GM21367 (cell line): ENCODE results near the gene DDX53.

Experiments
- ATAC-seq: cut with Tn5 transposase; IDR thresholded peaks from one replicate; pipeline ENCODE4 v1.9.1; 2021; ENCODE audit not compliant: unreplicated experiment

DDX53 gene

DNA sequence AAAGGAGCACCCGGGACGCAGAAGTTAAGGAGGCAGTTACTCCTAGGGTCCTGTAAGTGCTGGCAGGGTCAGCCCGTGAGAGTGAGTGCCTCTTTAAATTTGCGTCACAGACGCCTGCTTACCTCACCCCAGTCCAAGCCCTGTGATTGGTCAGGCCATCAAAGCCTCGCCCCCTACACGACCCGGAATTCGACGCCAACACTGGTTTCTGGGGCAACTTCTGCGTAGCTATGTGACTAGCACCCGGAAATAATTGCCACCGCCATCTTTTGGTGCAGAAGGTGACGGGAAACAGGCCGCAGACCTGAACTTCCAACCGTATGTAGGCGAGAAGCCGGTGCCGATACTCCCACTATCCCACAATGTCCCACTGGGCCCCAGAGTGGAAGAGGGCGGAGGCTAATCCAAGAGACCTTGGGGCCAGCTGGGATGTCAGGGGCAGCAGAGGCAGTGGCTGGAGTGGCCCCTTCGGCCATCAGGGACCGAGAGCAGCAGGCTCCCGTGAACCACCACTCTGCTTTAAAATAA is at the start of gene DDX53:
TSS of gene DDX53 (plus strand) at position 265 of the 528 bp plus-strand sequence. CDS start at position 363, 98 bp downstream.
- ATAC-seq = no peak

DNA sequence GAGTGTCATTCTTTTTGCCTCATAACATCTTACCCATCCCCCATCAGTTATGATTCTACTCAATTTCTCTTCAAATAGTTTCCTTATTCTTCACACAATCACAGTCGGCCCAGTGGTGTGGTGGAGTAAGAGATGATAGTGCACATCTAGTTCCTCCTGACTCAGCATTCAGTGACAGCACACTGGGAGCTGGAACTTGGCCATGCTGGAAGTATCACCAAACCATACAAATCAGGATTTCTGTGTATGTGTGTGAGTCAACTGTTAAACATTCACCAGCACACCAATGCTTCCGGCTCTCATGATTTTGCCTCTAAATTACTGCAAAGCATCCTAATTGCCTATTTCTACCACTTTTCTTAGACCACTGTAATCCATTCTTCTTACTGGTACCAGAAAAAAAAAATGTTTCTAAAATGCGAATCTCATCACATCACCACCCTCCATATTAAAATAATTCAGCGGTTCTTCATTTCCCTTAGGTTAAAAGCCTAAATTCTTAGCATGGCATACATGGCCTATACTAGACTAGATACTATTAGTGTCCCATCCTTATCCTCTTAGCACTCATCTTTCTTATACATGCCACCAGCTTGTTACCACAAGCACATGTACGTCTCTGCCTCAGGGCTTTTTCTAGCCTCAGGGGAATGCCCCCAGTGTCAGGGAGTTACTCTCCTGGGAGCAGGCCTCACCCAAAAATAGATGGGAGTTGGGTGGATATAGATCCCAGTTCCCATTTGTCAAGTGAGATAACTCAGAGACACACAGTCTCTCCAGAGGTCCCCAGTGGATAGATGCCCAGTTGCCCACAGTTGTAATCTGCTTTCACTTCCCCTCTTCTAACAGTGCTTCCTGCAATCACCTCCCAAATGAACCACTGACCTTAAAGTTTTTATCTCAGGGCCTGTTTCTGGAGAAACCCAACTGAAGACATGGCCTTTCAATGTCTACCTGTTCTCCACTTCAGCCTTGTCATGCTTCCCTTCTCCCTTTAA is 49.2 kb upstream of the DDX53 start:
- ATAC-seq = no peak

DNA sequence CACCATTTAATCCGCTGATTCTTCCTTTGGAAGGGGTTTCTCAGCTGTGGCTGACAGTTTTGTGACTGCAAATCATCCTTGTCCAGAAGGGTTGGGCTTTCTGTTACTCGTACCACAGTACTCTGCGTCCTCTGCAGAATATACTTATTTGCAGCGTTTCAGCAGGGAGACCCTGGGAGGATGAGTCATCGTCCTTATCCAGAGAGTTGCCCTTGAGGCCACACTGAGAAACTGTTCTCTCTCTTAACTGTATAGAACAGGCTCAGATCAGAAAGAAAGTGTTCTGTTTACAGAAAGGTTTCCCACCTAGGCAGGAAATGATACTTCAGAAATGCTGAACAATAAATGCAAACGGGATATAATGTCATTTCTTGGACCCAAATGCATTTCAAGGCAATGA is 47.8 kb upstream of the DDX53 start:
- ATAC-seq = no peak

DNA sequence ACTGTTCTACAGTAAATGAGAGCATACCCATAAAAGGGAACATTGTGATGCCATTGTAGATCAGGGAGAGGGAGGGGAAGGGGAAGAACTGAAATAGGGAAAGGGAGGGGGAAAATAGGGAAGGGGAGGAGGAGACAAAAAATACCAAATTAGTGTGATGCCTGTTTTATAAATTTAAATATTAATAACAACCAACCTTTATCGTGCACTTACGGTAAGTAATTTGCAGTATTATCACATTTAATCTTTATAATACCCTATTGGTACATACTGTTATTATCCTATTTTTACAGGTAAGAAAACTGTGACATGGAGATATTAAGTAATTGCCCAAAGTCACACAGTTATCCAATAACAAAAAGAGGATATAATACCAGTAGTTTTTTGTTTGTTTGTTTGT is 41.5 kb upstream of the DDX53 start:
- ATAC-seq = no peak

DNA sequence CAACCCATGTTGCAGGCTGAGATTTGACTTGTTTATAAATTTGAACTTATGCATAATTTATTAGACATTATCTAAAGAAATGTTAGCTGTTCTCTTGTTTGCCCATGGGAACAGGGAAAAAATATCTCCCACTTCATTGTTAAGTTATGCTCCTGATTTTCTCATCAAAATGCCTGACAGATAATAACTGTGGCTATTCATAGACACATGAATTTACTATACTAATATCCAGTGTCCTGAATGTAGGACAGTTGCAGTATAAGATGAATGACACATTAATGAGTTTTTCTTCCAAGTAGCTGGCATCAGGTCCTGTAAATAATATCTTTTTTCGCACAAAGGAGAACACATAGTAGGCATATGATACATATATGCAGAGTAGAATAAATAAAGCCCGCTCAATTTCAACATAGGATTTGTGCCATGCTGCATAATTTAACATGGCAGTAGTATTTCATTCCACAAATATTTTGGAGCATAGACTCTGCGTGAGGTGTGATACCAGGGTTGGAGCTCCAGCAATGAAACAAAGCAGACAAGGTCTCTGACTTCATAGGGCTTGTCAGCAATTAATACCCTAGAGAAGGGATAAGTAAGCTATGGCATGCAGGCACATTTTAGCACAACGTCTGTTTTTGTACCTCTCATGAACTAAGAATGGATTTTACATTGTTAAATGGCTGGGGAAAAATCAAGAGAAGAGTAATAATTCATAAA is 40.4 kb upstream of the DDX53 start:
- no peak for ATAC-seq

DNA sequence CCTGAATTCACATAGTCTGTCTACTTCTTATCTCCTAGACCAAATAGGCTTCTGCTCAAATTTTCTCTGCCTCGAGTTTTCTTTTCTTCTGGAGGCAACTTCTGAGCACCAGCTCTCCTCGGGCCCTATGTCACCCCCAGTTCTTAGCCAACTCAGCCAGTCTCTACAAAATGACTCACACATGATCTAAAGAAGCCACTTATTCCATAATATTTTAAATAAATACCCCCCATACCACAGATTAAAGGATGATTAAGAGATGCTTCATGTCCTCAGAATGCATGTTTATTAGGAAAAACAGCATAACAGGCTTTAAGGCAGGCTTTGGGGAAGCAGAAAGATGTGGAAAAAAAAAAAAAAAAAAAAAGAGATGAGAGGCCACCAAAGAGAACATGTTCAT is 36.6 kb upstream of the DDX53 start:
- ATAC-seq = no peak

DNA sequence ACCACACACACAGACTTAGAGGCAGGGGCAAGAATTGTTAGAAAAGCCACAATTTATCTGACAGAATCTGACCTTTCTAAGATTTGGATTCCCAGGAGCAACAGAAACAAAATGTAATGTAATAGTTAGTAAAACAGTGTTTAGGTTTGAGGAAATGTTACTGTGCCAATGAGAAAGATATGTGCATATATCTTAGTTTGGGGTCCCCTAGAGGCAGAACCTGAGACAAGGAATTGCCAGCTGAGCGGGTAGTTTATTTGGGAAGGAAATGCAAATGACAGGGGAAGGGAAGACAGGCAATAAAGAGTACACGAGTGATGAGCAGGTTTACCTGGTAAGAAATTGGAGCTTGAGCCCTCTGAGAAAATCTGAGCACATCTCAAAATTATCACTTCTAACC is 31.3 kb upstream of the DDX53 start:
- ATAC-seq = no peak

DNA sequence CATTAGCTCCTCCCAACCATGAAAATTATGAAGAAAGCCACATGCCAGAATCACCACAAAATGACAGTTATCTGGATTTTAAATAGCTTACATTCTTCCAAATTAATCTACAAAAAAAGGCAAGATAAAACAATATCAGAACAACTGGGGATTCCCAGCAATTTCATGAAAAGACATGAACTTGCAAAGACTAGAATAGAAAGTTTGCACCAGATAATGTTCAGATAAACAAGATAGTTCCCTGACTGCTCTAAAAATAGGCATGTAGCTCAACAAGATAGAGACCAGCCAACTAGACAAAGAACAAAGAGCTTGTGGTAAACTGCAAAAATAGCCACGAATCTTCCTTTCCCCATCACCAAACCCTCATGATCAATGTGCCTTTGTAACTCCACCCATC is 30.3 kb upstream of the DDX53 start:
- ATAC-seq = no peak

DNA sequence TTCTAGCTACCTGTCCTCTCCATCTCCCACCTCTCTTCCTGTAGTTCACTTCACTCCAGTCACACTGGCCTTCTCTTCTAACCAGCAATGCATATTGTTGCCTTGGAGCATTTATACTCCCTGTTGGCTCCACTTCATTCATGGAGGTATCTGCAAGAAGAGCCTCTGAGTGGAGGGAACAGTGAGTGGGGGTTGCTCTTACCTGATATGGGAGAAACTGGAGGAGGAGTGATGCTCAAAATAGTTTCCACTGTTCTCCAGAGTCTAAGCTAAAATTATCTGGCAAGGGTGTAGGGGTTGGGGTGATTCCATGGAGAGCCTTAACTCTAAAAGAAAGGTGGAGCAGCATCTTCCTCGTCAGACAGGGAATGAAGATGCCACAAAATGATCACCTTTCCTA is 28.9 kb upstream of the DDX53 start:
- ATAC-seq = no peak

DNA sequence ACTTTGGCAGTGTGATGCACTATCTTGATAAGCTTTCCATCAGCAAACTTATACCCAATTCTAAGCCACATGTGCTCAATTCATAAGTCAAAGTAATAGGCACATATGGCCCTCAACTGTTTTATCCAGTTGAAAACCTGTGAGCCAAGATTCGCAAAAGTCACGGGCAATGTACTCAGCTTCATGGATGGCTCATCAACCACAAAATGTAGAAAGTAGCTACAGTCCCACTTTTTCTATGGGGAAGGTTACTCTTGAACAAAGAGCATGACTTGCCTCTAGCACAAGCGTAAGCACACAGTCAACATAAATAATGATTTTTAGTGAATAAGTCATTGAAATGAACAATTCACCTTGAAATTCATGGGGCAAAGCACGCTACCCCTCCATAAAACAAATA is 25.1 kb upstream of the DDX53 start:
- no peak for ATAC-seq

DNA sequence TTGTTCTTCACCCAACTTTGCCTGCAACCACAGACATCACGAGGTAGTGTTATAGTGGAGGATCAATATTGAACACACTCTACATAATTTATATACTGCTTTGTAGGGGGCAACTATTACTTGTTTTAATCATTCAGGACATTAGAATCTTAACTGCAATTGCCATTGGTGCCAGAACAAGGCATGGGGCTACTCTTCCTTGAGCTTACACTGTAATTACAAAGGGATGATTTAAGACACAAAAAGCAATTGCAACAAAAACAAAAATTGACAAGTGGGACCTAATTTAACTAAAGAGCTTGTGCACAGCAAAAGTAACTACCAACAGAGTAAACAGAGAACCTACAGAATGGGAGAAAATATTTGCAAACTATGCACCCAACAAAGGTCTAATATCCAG is 24.0 kb upstream of the DDX53 start:
- no peak for ATAC-seq

DNA sequence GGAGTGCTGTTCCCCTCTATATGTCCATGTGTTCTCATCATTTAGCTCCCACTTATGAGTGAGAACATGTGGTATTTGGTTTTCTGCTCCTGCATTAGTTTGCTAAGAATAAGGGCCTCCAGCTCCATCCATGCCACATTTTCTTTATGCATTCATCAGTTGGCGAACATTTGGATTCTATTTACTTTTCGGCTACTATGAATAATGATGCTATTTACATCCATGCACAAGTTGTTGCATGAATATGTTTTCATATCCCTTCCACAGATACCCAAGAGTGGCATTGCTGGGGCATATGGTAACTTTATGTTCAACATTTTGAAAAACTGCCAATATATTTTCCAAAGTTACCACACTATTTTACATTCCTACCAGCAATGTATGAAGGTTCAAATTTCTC is 13.8 kb upstream of the DDX53 start:
- no peak for ATAC-seq

DNA sequence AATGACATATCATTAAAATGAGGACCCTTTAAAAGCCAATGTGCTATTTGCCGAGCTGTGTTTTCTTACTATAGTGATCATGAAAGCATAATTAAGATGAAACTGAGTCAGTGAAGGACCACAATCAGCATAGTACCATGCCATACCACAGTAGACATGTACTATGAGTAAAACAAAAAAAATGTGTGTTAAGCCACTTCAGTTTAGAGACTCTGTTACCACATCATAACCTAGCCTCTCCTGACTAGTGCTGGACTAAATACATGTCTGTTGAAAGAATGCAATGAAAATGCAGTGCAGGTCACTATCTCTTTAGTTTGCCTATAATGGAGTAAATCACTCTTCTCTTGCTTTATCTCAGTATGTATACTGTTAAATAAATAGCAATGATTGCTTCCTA is 12.3 kb upstream of the DDX53 start:
- no peak for ATAC-seq

DNA sequence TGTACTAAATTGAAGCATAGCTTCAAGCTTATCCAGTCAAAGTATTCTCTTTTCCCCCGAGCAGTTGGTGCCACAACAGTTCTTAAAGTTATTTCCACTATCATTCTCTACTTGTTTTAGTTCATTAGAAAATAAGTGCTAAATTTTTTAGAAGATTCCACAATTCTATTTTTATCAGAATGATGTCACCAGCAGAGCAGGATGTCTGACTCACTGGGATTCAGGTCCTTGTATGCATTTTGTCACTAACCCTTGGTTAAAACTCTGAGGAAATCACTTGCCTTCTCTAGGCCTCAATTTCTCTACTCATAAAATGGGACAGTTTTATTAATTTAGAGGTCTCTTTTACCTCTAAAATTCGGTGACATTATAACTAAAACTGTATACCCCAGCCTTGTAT is 3.4 kb downstream of the DDX53 start:
- no peak for ATAC-seq

DNA sequence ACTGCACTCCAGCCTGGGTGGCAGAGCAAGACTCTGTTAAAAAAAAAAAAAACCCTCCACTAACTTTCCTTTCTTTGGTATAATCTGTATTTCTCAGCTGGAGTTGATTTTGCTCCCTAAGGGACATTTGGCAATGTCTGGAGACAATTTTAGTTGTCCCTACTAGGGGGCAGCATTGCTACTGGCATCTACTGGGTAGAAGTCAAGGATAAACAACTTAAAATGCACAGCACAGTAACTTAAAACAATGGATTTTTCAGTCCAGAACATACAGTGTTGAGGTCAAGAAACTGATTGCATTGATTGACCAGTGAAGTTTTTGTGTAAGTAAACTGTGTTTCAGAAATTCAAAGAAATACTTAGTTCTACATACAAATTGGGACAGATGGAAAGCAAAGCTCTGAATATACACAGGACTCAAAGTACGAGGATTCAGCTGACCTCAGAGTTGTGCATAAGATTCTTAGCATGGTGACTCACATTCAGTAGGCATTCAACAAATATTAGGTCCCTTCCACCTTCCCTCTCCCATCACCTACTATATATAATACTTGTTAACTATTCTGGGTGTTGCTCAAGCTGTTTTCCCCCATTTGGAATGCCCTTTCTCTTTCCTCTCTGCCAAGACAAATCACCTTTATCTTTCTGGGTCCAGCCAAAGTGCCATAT is 8.8 kb downstream of the DDX53 start:
- no peak for ATAC-seq

DNA sequence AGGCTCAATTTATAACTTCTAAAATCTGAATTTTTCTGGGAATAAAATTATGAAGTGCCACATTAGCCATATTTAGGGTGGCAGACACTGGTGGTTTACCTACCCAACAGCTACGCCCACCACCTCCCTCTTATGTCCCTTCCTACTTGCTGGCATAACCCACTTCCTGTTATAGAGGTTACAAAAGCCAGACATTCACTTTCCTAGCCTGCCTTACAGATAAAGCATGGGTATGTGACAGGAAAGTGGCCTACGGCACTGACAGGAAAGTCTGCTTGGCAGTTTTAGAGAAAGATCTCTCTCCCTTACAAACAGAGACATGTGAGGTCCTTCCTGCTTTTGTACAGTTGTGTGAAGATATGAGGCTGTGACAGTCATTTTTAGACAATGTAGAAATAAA is 12.4 kb downstream of the DDX53 start:
- no peak for ATAC-seq

DNA sequence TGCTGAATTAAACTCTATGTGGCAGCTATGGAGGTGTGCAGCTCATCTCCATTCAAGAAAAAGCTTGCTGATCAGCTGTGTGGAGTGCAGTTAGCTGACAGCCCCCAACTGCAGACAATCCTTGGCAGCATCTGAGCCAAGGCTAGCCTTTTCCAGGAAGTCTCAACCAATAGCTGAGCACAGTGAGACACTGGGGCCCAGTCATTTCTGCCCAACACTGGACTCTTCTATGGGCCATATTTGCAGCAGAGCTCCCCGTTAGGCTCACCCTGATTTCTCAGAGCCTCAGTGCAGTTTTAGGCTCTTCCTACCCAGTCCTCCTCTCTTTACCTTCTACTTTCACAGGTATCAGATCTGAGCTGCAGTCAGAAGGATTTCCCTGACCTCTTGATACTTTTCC is 12.9 kb downstream of the DDX53 start:
- ATAC-seq = no peak

DNA sequence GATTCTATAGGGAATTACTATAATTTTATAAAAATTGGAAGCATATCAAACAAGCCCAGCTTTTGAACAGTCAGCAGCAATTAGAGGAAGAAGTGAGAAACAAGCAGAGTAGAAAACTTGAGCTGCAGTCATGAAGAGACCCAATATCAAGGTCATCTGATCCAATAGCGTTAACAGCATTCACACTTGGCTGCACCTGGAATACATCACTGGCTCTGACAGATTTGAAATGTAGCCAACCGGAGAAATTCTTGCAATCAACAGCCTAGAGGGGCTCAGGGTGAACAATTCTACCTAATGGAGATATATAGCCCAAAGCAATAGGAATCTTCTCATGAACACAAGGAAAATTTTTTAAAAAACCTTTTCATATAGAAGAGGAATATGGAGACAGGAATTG is 13.6 kb downstream of the DDX53 start:
- ATAC-seq = no peak

DNA sequence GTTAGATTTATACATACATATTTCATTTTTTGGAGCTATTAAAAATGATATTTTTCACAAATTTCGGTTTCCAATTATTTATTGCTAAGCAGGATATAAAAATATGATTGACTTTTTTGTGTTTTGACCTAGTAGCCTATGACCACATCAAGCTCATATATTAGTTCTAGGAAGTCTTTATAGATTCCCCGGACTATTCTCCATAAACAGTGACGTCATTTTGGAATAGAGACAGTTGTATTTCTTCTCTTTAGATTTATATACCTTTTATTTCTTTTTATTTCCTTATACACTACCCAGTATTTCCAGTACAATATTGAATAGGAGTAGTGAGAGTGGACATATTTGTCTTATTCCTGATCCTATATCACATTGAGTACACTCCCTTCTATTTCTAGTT is 31.8 kb downstream of the DDX53 start:
- ATAC-seq = no peak

DNA sequence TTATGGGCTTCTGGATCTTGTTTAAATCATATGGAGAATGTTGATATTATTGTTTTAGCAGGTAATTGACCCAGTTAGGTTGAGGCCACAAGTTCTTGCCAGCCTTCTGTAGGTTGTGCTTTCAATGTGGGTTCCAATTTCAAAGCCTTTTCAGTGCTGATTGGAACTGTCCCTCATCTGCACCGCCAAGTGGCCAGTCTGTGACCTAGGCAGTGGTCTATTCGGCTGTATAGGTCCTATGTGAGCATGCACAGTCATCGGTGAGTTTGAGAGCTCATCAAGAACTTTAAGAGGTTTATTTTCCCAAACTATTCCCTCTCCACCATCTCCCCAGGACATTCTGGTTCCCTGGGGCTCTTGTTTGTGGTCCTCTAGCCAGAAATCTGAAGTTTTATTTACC is 35.7 kb downstream of the DDX53 start:
- ATAC-seq = no peak

DNA sequence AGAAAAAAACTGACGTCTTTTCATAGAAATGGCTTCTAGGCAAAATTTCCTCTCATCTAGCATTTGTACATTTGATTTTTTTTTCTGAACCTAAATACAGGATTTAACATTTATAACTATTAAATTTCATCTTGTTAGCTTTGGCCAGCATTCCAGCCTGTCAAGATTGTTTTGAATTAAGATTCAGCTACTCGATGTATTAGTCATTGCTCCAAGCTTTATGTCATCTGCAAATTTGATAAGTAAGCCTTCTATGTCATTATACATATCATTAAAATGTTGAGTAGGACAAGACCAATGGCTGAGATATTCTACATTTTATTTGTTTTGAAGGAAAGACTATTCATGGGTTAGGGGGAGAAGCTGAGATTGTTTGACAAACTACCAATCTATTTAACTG is 46.7 kb downstream of the DDX53 start:
- ATAC-seq = no peak
